Measurements from ENCODE around the gene IL17C. TPM values are rescaled to one million over a fixed set of nuclear protein-coding genes. Genes with fewer than 3 reads are reported as not detected.

IL17C gene, protein sequence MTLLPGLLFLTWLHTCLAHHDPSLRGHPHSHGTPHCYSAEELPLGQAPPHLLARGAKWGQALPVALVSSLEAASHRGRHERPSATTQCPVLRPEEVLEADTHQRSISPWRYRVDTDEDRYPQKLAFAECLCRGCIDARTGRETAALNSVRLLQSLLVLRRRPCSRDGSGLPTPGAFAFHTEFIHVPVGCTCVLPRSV
- total RNA-seq (under 1 TPM; 0.65 to 0.86 TPM), total RNA-seq (0.23 to 0.70 reads per million in 2 donors)

DNA sequence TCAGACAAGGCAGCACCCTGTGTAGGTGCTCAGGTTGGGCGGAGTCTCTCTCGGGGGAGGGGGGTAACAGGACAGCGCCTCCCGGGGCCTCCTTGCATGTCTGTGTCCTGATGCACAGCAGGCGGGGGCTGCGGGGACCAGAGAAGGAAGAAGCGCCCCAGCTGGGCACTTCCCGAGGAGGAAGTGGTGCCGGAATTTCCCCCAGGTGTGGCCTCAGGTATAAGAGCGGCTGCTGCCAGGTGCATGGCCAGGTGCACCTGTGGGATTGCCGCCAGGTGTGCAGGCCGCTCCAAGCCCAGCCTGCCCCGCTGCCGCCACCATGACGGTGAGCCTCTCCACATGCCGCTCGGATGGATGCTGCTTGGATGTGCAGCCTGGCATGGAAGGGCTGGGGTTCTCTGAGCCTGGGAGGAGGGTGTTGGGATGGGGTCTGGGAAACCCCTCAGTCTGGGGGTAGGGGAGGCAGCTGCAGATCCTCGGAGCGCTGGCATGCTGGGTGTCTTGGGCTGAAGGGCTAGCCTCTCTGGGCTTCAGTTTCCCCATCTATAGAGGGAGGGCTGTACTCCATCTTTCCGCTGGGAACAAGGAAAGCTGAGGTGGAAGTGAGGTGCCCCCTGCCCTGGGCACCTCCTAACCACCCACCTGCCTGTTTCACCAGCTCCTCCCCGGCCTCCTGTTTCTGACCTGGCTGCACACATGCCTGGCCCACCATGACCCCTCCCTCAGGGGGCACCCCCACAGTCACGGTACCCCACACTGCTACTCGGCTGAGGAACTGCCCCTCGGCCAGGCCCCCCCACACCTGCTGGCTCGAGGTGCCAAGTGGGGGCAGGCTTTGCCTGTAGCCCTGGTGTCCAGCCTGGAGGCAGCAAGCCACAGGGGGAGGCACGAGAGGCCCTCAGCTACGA is at the start of gene IL17C:
Gene IL17C (plus strand): TSS at position 250 of the 908 bp plus-strand sequence. CDS start 70 bp downstream, at position 320.
- no peaks in the 10 kb centered on the region for H3K36me3 Mint-ChIP-seq (ENCODE audit: low read depth)
- peak within 1 kb of the TSS; percentile 43 for H3K4me3 Mint-ChIP-seq
- peaks cover 37% of the 10 kb centered on the region for H3K4me1 Mint-ChIP-seq
- ATAC-seq = peak; percentile 18
- peak within 1 kb of the TSS; percentile 83 for H3K27ac Mint-ChIP-seq
- no peak for DNase-seq
- no peaks in the 10 kb centered on the region for H3K9me3 ChIP-seq (ENCODE audit: control insufficient read depth, low read length, poor library complexity, severe bottlenecking)
- H3K27me3 Mint-ChIP-seq = peaks cover 15% of the 10 kb centered on the region

DNA sequence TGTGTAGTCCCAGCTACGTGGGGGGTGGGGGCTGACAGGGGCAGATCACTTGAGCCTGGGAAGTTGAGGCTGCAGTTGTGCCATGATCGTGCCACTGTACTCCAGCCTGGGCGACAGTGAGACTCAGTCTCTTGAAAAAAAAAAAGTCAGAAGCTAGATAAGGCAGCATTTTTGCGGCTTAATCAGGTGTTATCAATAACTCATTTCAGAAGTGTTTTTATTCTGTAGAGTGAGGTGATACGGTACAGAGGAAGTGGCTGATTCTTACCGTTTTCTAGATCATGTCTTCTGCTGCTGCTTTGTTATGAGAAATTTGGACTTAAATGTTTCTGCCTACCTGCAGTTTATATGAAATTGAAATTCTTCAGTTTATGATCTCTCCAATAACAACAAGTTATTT is 49.6 kb upstream of the IL17C start:
- DNase-seq (no peak), ATAC-seq (peak; percentile 70)
- Mint-ChIP-seq H3K27ac (peak overlapping the region; percentile 96), H3K4me3 (peak overlapping the region; percentile 52), H3K27me3 (no peaks in the 10 kb centered on the region), H3K36me3 (ENCODE audit: low read depth) (peaks cover 10% of the 10 kb centered on the region), H3K4me1 (peaks cover 37% of the 10 kb centered on the region)
- H3K9me3 ChIP-seq (ENCODE audit: control insufficient read depth, low read length, poor library complexity, severe bottlenecking) = no peaks in the 10 kb centered on the region

DNA sequence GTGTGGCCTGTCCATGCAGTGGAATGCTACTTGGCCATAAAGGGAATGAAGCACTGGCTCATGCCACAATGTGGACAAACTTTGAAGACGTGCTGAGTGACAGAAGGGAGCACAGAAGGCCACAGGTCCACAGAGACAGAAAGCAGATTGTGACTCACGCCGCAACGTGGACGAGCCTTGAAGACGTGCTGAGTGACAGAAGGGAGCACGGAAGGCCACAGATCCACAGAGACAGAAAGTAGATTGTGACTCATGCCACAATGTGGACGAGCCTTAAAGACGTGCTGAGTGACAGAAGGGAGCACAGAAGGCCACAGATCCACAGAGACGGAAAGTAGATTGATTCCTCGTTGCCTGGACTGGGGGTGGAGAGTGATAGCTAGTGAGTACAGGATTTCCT is 48.9 kb upstream of the IL17C start:
- H3K4me1 Mint-ChIP-seq = peaks cover 37% of the 10 kb centered on the region
- peak overlapping the region; percentile 10 for H3K4me3 Mint-ChIP-seq
- H3K9me3 ChIP-seq (ENCODE audit: control insufficient read depth, low read length, poor library complexity, severe bottlenecking) = no peaks in the 10 kb centered on the region
- peak overlapping the region; percentile 96 for H3K27ac Mint-ChIP-seq
- H3K27me3 Mint-ChIP-seq = no peaks in the 10 kb centered on the region
- no peak for DNase-seq
- no peak for ATAC-seq
- H3K36me3 Mint-ChIP-seq (ENCODE audit: low read depth) = peaks cover 10% of the 10 kb centered on the region

DNA sequence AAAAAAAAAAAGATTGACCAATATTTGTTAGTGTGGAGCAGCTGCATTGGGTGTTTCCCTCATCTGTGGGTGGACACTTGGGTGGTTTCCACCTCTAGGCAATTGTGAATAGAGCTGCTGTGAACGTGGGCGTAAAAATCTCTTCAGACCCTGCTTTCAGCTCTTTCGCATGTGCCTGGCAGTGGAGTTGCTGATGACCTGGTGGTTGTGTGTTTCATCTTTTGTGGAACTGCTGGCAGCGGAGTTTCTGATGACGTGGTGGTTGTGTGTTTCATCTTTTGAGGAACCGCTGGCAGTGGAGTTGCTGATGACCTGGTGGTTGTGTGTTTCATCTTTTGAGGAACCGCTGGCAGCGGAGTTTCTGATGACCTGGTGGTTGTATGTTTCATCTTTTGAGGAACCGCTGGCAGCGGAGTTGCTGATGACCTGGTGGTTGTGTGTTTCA is 46.8 kb upstream of the IL17C start:
- Mint-ChIP-seq H3K4me1 (peaks cover 31% of the 10 kb centered on the region), H3K36me3 (ENCODE audit: low read depth) (peaks cover 10% of the 10 kb centered on the region), H3K27me3 (no peaks in the 10 kb centered on the region), H3K4me3 (peak overlapping the region; percentile 81), H3K27ac (peak overlapping the region; percentile 93)
- ATAC-seq (peak; percentile 67), DNase-seq (no peak)
- no peaks in the 10 kb centered on the region for H3K9me3 ChIP-seq (ENCODE audit: control insufficient read depth, low read length, poor library complexity, severe bottlenecking)

DNA sequence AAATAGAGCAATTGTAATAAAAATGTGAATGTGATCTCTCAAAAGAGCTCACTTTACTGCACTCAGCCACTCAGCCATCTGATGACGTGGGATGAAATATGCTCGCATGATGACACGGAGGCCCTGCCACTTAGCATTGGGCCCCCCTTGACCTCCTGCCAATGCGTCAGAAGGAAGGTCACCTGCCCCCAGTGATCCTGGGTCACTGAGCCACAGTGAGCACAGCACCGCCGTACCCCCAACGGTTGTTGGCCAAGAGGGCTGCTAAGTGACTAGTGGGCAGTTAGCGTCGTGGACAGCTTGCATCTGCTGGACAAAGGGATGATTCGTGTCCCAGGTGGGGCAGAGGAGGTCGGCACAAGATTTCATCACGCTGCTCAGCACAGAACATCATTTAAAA is 45.3 kb upstream of the IL17C start:
- no peaks in the 10 kb centered on the region for H3K9me3 ChIP-seq (ENCODE audit: control insufficient read depth, low read length, poor library complexity, severe bottlenecking)
- no peaks in the 10 kb centered on the region for H3K27me3 Mint-ChIP-seq
- H3K4me3 Mint-ChIP-seq = no peak overlapping the region
- peak overlapping the region; percentile 19 for H3K27ac Mint-ChIP-seq
- H3K4me1 Mint-ChIP-seq = peaks cover 23% of the 10 kb centered on the region
- H3K36me3 Mint-ChIP-seq (ENCODE audit: low read depth) = peaks cover 5% of the 10 kb centered on the region
- DNase-seq = no peak
- no peak for ATAC-seq

DNA sequence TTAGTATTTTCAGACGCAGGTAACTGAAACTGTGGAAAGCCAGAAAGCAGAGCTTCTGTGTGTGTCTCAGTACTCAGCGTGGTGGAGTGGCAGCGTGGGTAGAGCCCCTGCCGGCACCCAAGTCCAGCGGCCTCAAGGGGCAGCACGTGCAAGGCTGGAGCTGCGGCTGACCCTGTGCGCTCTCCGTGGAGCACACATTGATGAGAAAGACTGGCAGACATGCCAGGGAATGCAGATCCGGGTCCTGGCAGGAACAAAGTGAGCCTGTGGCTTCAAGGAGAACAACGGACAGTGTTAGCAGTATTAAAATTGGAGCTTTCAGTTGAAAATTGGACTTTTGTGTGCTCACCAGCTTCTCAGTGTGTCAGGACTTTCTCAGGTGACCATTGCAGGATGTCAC is 44.9 kb upstream of the IL17C start:
- H3K4me1 Mint-ChIP-seq = peaks cover 19% of the 10 kb centered on the region
- H3K4me3 Mint-ChIP-seq = no peak overlapping the region
- DNase-seq (no peak), ATAC-seq (no peak)
- no peaks in the 10 kb centered on the region for H3K9me3 ChIP-seq (ENCODE audit: control insufficient read depth, low read length, poor library complexity, severe bottlenecking)
- H3K36me3 Mint-ChIP-seq (ENCODE audit: low read depth) = peaks cover 5% of the 10 kb centered on the region
- peak overlapping the region; percentile 19 for H3K27ac Mint-ChIP-seq
- H3K27me3 Mint-ChIP-seq = no peaks in the 10 kb centered on the region

DNA sequence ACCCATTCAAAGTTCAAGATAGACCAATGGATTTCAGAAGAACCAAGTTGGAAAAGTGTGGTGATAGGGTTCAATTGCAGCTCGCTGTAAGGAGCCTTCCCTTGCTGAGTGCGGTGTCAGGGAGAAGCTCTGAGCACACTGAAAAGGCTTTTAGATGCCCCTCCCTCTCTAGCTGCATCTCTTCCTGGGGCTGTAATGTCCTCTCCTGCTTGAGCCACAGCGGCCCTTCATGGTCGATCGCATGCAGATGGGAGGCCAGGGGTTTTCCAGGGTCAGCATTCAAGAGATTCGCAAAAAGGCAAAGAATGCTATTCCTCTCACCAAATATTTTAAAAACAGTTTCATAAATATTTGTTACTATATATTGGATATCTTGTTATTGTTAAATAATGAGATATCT is 44.5 kb upstream of the IL17C start:
- H3K4me3 Mint-ChIP-seq = no peak overlapping the region
- H3K27me3 Mint-ChIP-seq = no peaks in the 10 kb centered on the region

DNA sequence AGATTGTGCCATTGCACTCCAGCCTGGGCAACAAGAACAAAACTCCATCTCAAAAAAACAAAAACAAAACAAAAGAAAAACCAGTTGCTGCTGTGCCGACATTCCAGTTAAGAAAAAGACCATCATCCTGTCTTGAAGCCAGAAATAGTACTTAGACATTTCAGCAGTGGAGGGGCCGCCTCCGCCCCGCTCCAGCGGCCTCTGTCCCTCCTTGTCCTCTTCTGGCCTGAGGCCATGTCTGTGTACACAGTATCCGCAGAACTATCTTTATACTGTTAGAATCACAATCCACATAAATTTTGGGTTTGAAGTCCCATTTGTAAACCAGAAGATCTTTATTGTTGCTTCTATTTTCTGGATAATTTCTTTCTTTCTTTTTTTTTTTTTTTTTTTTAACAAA is 43.3 kb upstream of the IL17C start:
- no peaks in the 10 kb centered on the region for H3K9me3 ChIP-seq (ENCODE audit: control insufficient read depth, low read length, poor library complexity, severe bottlenecking)
- Mint-ChIP-seq H3K27me3 (no peaks in the 10 kb centered on the region), H3K36me3 (ENCODE audit: low read depth) (no peaks in the 10 kb centered on the region), H3K4me3 (no peak overlapping the region), H3K27ac (peak overlapping the region; percentile 34), H3K4me1 (peaks cover 8% of the 10 kb centered on the region)
- DNase-seq (no peak), ATAC-seq (no peak)

More for the DNA sequence above, 44.5 kb upstream of the IL17C start:
- H3K9me3 ChIP-seq (ENCODE audit: control insufficient read depth, low read length, poor library complexity, severe bottlenecking) = no peaks in the 10 kb centered on the region
- DNase-seq = no peak
- H3K27ac Mint-ChIP-seq = no peak overlapping the region
- H3K36me3 Mint-ChIP-seq (ENCODE audit: low read depth) = peaks cover 5% of the 10 kb centered on the region
- ATAC-seq = no peak
- H3K4me1 Mint-ChIP-seq = peaks cover 17% of the 10 kb centered on the region

DNA sequence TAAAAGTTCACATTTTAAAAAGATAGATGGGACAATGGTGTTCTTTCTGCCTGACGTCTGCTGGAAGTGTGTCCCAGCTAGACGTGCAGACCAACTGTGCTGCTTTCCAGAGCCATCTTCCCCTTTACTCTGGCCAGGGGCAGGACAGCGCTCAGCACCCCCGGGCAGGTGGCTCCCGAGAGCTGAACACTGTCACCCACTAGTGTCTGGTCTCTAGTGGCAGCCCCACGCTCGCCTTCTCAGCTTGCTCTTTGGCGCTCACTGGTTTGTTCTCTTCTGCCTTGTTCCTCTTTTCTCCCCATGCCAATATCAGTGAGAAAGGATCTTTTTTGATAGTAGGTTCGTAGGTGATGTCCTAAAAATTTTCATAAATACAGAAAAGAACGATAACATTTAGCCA is 42.5 kb upstream of the IL17C start:
- no peaks in the 10 kb centered on the region for H3K36me3 Mint-ChIP-seq (ENCODE audit: low read depth)
- ATAC-seq = no peak
- no peak for DNase-seq
- H3K27me3 Mint-ChIP-seq = no peaks in the 10 kb centered on the region
- peak overlapping the region; percentile 34 for H3K27ac Mint-ChIP-seq
- no peaks in the 10 kb centered on the region for H3K9me3 ChIP-seq (ENCODE audit: control insufficient read depth, low read length, poor library complexity, severe bottlenecking)
- H3K4me1 Mint-ChIP-seq = peaks cover 8% of the 10 kb centered on the region
- no peak overlapping the region for H3K4me3 Mint-ChIP-seq

DNA sequence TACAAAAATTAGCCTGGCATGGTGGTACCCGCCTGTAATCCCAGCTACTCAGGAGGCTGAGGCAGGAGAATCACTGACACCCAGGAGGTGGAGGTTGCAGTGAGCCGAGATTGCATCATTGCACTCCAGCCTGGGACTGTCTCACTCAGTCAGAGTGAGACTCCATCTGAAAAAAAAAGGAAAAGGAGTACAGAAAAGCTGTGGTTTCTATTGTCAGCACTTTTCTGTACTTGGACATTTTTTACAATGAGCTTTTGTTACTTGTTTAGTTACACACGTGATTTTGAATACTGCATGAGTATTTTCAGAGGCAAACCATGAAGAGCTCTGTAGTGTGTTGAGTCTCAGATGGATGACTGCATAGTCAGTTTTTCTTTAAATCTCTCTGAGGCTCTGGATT is 41.9 kb upstream of the IL17C start:
- H3K9me3 ChIP-seq (ENCODE audit: control insufficient read depth, low read length, poor library complexity, severe bottlenecking) = no peaks in the 10 kb centered on the region
- H3K27ac Mint-ChIP-seq = peak overlapping the region; percentile 34
- ATAC-seq (no peak), DNase-seq (no peak)
- no peaks in the 10 kb centered on the region for H3K27me3 Mint-ChIP-seq
- peaks cover 7% of the 10 kb centered on the region for H3K4me1 Mint-ChIP-seq
- peaks cover 2% of the 10 kb centered on the region for H3K36me3 Mint-ChIP-seq (ENCODE audit: low read depth)
- no peak overlapping the region for H3K4me3 Mint-ChIP-seq

DNA sequence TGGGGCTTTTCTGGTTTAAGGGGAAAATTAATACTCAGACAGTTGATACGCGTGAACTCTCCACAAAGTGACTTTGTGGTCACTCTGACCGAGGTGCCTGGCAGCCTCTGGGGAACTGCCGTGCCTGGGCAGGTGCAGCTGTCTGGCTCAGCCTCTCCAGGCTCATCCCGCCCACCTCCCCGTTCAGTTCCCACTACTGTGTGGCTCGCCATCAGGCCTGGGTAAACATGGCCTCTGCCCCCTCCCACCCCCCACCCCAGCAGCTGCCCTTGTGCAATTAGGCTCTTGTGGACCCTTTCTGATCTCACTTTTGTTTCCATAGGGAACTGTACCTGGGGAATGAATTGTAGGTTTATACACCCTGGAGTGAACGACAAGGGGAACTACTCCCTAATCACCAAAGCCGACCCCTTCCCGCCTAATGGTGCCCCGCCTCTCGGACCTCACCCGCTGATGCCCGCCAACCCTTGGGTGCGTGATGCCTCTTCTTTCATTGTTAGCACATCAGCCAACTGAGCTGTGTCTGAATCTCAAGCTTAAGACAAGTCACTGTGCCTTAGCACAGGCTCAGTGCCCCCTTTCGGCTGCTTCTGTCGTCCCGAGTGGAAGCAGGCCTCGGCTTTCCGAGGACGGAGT is 40.4 kb upstream of the IL17C start:
- ATAC-seq (no peak), DNase-seq (no peak)
- Mint-ChIP-seq H3K4me3 (no peak overlapping the region), H3K36me3 (ENCODE audit: low read depth) (peaks cover 2% of the 10 kb centered on the region), H3K27ac (peak overlapping the region; percentile 19), H3K27me3 (no peaks in the 10 kb centered on the region), H3K4me1 (peaks cover 2% of the 10 kb centered on the region)
- no peaks in the 10 kb centered on the region for H3K9me3 ChIP-seq (ENCODE audit: control insufficient read depth, low read length, poor library complexity, severe bottlenecking)

DNA sequence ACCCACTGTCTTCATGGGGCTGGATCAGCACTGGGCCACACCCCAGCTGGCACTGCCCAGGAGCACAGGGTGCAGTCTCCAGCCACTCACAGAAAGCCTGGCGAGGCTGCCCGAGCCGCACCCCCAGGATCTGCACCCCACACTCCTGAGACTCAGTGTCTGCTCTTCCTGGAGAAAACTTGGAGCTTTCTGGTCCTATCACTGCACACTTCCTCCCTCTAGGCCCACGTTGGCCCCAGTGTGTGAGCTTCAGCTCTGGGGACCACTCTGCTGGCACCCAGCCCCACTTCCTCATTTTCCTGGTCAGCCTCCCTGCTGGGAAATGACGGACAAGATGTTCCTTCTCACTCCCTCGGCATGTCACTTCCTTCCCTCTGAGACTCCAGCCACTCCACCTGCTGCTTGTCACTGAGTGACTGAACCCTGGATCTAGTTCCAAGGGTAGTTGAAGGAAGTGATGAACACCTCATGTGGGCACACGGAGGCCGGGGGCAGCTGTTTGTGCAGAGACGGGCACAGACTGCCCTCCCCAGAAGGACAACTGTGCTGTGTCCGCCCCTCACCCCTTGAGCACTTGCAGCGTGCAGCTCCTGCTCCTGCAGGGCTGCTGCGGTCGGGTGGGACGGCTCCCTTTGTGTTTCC is 39.2 kb upstream of the IL17C start:
- no peaks in the 10 kb centered on the region for H3K27me3 Mint-ChIP-seq
- DNase-seq (no peak), ATAC-seq (peak; percentile 21)
- no peak overlapping the region for H3K27ac Mint-ChIP-seq
- no peaks in the 10 kb centered on the region for H3K9me3 ChIP-seq (ENCODE audit: control insufficient read depth, low read length, poor library complexity, severe bottlenecking)
- peaks cover 2% of the 10 kb centered on the region for H3K4me1 Mint-ChIP-seq
- H3K4me3 Mint-ChIP-seq = no peak overlapping the region
- peaks cover 2% of the 10 kb centered on the region for H3K36me3 Mint-ChIP-seq (ENCODE audit: low read depth)

All from T-helper 17 cell (primary cell).